GM21447 (cell line): ENCODE results near the gene FOXL2.
"Not testable (repeated sequence)": the region's sequence is repeated elsewhere in the genome, so short reads cannot be mapped to it uniquely, and the experiment has no call there.

Experiments
- ATAC-seq: cut with Tn5 transposase; IDR thresholded peaks from one replicate; pipeline ENCODE4 v1.9.1; 2021; ENCODE audit not compliant: unreplicated experiment

FOXL2 gene

GRCh38 chr3:138933981-138934691 is 12.8 kb downstream of the FOXL2 start:
- no peak for ATAC-seq

GRCh38 chr3:138933068-138933668 is 13.8 kb downstream of the FOXL2 start:
- ATAC-seq = no peak

- no peak for ATAC-seq
Observed at GRCh38 chr3:138928727-138929372, 18.1 kb downstream of the FOXL2 start.

GRCh38 chr3:138923531-138923994 is 23.4 kb downstream of the FOXL2 start:
- ATAC-seq = peak; percentile 85

GRCh38 chr3:138922400-138922799 is 24.5 kb downstream of the FOXL2 start:
- not testable (repeated sequence) for ATAC-seq

GRCh38 chr3:138921316-138922292 is 25.3 kb downstream of the FOXL2 start:
- no peak for ATAC-seq

GRCh38 chr3:138919325-138919724 is 27.6 kb downstream of the FOXL2 start:
- ATAC-seq = no peak

GRCh38 chr3:138916824-138917223 is 30.1 kb downstream of the FOXL2 start:
- ATAC-seq = no peak

- ATAC-seq = peak; percentile 90
Observed at GRCh38 chr3:138915503-138916498, 31.1 kb downstream of the FOXL2 start.

- peak; percentile 16 for ATAC-seq
Observed at GRCh38 chr3:138914870-138915502, 32.0 kb downstream of the FOXL2 start.

- no peak for ATAC-seq
Observed at GRCh38 chr3:138913766-138914165, 33.2 kb downstream of the FOXL2 start.

- ATAC-seq = no peak
Observed at GRCh38 chr3:138912237-138912636, 34.7 kb downstream of the FOXL2 start.

- ATAC-seq = no peak
Observed at GRCh38 chr3:138911621-138912020, 35.3 kb downstream of the FOXL2 start.

GRCh38 chr3:138909904-138910303 is 37.0 kb downstream of the FOXL2 start:
- ATAC-seq = no peak

GRCh38 chr3:138908846-138909245 is 38.1 kb downstream of the FOXL2 start:
- no peak for ATAC-seq

GRCh38 chr3:138907539-138907938 is 39.4 kb downstream of the FOXL2 start:
- ATAC-seq = no peak

- ATAC-seq = no peak
Observed at GRCh38 chr3:138902171-138902570, 44.8 kb downstream of the FOXL2 start.

- ATAC-seq = no peak
Observed at GRCh38 chr3:138901567-138901966, 45.4 kb downstream of the FOXL2 start.

GRCh38 chr3:138899351-138899991 is 47.5 kb downstream of the FOXL2 start:
- ATAC-seq = no peak
